Measurements from ENCODE around the gene CEP112. TPM values are rescaled to one million over a fixed set of nuclear protein-coding genes. Genes with fewer than 3 reads are reported as not detected.

CEP112 gene
- polyA plus RNA-seq, 1 donor from 2014 or later = 6.0 TPM

DNA sequence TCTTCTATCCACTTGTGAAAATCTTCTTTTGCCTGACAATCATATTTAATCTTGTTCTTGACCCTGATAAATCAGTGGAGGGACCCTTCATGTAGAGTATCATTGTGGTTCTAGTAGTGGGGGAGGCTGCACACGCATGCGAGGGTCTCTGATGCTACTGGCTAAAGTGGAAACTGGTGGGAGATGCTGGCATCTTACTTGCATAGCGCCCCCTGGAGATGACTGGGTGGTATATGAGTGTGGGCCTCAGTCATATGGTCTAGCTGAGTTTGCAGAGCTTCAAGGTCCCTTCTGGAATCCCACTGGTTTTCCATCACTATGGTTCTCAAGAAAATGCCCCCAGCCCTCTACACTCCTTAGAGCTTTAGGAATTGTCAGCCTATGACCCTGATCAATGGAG is 394.1 kb downstream of the CEP112 start:
- Histone ChIP-seq H3K27ac (ENCODE audit: low read length) (no peak overlapping the region), H3F3A (ENCODE audit: insufficient read depth, low read length, poor library complexity, severe bottlenecking) (no peaks in the 10 kb centered on the region), H3K9ac (ENCODE audit: low read length) (no peak overlapping the region), H3K9me2 (ENCODE audit: insufficient read depth, low read length) (no peaks in the 10 kb centered on the region), H4K20me1 (ENCODE audit: insufficient read depth) (no peaks in the 10 kb centered on the region), H3K36me3 (ENCODE audit: insufficient read depth, low read length) (no peaks in the 10 kb centered on the region), H2AFZ (ENCODE audit: low read depth, low read length) (no peak overlapping the region), H3K4me3 (ENCODE audit: low read length) (no peak overlapping the region), H3K9me3 (ENCODE audit: low read length) (peaks cover 4% of the 10 kb centered on the region), H3K4me2 (ENCODE audit: low read length) (no peak overlapping the region), H3K79me2 (replicated peaks; ENCODE audit: insufficient read depth, low read length) (no peaks in the 10 kb centered on the region), H3K27me3 (ENCODE audit: insufficient read depth, low read depth, low read length) (no peaks in the 10 kb centered on the region)
- TF ChIP-seq POLR2AphosphoS5 (IDR thresholded peaks at IDR 0.05) (no peak), EZH2 (IDR thresholded peaks at IDR 0.05; ENCODE audit: borderline replicate concordance, insufficient read depth, low read length, poor library complexity, severe bottlenecking) (no peak), RAD21 (conservative IDR thresholded peaks at IDR 0.05) (no peak), MXI1 (conservative IDR thresholded peaks at IDR 0.05; ENCODE audit: poor library complexity, severe bottlenecking) (no peak), EP300 (conservative IDR thresholded peaks at IDR 0.05; ENCODE audit: poor library complexity, severe bottlenecking) (no peak), SMC3 (conservative IDR thresholded peaks at IDR 0.05; ENCODE audit: poor library complexity) (no peak), TAF1 (IDR thresholded peaks at IDR 0.05; ENCODE audit: low read depth) (no peak)
- TF ChIP-seq, protein P1, sequence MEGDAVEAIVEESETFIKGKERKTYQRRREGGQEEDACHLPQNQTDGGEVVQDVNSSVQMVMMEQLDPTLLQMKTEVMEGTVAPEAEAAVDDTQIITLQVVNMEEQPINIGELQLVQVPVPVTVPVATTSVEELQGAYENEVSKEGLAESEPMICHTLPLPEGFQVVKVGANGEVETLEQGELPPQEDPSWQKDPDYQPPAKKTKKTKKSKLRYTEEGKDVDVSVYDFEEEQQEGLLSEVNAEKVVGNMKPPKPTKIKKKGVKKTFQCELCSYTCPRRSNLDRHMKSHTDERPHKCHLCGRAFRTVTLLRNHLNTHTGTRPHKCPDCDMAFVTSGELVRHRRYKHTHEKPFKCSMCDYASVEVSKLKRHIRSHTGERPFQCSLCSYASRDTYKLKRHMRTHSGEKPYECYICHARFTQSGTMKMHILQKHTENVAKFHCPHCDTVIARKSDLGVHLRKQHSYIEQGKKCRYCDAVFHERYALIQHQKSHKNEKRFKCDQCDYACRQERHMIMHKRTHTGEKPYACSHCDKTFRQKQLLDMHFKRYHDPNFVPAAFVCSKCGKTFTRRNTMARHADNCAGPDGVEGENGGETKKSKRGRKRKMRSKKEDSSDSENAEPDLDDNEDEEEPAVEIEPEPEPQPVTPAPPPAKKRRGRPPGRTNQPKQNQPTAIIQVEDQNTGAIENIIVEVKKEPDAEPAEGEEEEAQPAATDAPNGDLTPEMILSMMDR (IDR thresholded peaks at IDR 0.05; ENCODE audit: poor library complexity, severe bottlenecking) = no peak
- TF ChIP-seq, protein P2, sequence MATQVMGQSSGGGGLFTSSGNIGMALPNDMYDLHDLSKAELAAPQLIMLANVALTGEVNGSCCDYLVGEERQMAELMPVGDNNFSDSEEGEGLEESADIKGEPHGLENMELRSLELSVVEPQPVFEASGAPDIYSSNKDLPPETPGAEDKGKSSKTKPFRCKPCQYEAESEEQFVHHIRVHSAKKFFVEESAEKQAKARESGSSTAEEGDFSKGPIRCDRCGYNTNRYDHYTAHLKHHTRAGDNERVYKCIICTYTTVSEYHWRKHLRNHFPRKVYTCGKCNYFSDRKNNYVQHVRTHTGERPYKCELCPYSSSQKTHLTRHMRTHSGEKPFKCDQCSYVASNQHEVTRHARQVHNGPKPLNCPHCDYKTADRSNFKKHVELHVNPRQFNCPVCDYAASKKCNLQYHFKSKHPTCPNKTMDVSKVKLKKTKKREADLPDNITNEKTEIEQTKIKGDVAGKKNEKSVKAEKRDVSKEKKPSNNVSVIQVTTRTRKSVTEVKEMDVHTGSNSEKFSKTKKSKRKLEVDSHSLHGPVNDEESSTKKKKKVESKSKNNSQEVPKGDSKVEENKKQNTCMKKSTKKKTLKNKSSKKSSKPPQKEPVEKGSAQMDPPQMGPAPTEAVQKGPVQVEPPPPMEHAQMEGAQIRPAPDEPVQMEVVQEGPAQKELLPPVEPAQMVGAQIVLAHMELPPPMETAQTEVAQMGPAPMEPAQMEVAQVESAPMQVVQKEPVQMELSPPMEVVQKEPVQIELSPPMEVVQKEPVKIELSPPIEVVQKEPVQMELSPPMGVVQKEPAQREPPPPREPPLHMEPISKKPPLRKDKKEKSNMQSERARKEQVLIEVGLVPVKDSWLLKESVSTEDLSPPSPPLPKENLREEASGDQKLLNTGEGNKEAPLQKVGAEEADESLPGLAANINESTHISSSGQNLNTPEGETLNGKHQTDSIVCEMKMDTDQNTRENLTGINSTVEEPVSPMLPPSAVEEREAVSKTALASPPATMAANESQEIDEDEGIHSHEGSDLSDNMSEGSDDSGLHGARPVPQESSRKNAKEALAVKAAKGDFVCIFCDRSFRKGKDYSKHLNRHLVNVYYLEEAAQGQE (IDR thresholded peaks at IDR 0.05; ENCODE audit: borderline replicate concordance) = no peak

DNA sequence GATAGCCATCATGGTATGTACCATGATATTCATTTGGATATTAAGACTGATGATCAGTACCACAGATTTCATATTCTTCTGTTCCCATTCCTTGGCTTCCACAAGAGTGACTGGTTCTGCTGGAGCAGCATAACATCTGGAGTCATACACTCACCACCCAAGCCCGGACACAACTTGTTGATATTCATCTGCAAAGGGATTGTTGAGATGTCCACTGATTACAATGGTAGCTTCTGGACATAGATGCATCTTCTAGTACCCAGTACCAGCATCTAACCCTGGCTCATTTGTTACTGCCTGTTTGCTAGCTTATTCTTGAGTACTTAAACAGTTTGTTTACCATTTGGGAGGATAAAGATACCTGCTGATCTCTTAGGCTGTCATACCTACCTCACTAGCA is 394.8 kb downstream of the CEP112 start:
- Histone ChIP-seq H3K27ac (ENCODE audit: low read length) (no peak overlapping the region), H3K9ac (ENCODE audit: low read length) (no peak overlapping the region), H2AFZ (ENCODE audit: low read depth, low read length) (no peak overlapping the region), H3K79me2 (replicated peaks; ENCODE audit: insufficient read depth, low read length) (no peaks in the 10 kb centered on the region), H3K9me2 (ENCODE audit: insufficient read depth, low read length) (no peaks in the 10 kb centered on the region), H3K9me3 (ENCODE audit: low read length) (no peaks in the 10 kb centered on the region), H3K36me3 (ENCODE audit: insufficient read depth, low read length) (no peaks in the 10 kb centered on the region), H3F3A (ENCODE audit: insufficient read depth, low read length, poor library complexity, severe bottlenecking) (no peaks in the 10 kb centered on the region), H3K4me2 (ENCODE audit: low read length) (no peak overlapping the region), H4K20me1 (ENCODE audit: insufficient read depth) (no peaks in the 10 kb centered on the region), H3K27me3 (ENCODE audit: insufficient read depth, low read depth, low read length) (no peaks in the 10 kb centered on the region), H3K4me3 (ENCODE audit: low read length) (no peak overlapping the region)
- TF ChIP-seq EP300 (conservative IDR thresholded peaks at IDR 0.05; ENCODE audit: poor library complexity, severe bottlenecking) = no peak
- TF ChIP-seq, protein P2 (IDR thresholded peaks at IDR 0.05; ENCODE audit: borderline replicate concordance) = no peak

All from neural cell (in vitro differentiated cells).